HUDEP-2 (cell line): ENCODE measurements around the gene NFATC1.
"Not testable (repeated sequence)": the region's sequence is repeated elsewhere in the genome, so short reads cannot be mapped to it uniquely, and the experiment has no call there.

Experiments
- DNase-seq, 76 experiments: peaks; one replicate each; lab custom pipeline; 2025; ENCODE audit not compliant: unreplicated experiment in 76 of 76; lab: John Stamatoyannopoulos, UW

Gene NFATC1

DNA sequence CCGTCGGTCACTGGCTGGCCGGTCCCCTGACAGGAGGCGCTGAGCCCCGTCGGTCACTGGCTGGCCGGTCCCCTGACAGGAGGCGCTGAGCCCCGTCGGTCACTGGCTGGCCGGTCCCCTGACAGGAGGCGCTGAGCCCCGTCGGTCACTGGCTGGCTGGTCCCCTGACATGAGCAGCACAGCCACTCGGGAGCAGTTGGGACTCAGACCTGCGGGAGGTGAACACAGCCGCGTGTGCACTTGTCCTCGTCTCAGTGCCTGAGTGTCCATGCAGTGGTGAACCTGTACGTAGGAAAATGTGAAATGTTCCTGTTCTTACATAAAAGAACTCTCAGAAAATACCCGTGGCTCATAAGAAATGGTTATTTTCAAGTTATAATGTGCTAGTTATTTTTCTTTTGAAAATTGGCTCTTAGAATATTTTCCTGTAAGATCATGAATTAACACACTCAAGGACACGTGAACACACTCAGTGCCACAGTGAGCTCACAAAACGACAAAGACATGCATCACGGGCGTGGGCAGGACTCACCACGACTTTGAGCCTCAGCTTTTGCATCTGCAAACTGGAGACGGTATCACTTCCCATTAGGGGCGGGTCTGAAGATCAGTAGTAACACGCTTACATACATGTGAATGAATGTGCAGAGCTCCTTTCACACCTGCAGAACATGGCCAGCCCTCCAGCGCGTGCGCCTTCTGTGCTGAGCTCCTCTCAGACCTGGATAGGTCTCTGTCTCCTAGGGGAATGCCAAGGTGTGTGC lies 21.1 kb upstream of the NFATC1 start:
- no peak for DNase-seq

GRCh38 chr18:79375441-79376154 lies 20.1 kb upstream of the NFATC1 start:
- DNase-seq = no peak

- DNase-seq = not testable (repeated sequence)
Measured at GRCh38 chr18:79376661-79377060, 19.1 kb upstream of the NFATC1 start.

DNA sequence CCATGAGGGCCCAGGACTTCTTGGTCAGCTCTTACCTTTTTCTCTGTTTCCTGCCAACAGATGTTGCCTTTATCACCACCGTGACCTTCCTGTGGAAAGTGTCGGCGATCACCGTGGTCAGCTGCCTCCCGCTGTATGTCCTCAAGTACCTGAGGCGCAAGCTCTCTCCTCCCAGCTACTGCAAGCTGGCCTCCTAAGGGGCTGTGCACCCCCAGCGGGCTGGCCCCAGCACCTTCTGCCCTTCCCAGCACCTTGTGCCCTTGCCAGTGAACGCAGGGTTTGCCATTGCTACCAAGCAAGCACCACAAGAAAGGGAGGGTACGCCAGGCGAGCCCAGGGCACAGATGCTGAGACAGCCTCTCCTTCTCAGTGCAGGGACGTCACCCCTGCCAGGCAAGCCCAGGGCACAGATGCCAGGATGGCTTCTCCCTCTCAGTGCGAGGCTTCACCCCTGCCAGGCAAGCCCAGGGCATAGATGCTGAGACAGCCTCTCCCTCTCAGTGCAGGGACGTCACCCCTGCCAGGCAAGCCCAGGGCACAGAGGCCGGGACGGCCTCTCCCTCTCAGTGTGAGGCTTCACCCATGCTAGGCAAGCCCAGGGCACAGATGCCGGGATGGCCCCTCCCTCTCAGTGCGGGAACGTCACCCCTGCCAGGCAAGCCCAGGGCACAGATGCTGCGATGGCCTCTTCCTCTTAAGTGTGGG lies 18.4 kb upstream of the NFATC1 start:
- no peak for DNase-seq

GRCh38 chr18:79378536-79379250 lies 17.0 kb upstream of the NFATC1 start:
- DNase-seq = peak in 63 of 76 experiments; percentile 4 to 82 (median 54)

DNA sequence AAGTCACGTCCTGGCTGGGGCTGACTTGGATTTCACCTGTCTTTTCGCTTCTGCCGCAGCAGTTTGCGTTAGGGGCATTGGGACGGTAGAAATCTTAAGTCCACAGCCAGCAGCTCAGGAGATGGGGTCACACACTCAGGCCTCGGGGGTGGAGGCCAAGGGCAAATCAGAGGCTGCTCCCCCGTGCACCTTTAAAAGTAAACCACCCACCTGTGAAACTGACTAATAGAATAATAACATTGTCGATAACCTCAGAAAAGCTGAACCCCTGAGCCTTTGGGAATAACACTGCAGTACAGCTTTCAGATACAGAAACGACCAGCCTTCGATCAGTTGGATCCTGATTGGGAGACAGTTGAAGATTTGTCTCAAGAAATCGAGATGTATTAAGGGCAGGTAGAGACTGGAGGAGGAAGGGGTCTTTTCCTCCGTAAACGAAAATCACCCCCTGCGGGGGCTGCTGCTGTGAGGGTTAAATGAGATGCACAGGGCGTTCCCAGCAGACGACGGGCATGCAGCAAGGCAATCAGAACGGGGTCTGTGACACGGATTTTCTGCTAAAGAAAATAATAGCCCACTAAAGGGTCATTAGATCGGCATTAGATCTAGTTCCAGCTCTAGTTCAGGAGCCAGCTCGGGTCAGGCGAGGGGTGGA lies 16.4 kb upstream of the NFATC1 start:
- DNase-seq = no peak

DNA sequence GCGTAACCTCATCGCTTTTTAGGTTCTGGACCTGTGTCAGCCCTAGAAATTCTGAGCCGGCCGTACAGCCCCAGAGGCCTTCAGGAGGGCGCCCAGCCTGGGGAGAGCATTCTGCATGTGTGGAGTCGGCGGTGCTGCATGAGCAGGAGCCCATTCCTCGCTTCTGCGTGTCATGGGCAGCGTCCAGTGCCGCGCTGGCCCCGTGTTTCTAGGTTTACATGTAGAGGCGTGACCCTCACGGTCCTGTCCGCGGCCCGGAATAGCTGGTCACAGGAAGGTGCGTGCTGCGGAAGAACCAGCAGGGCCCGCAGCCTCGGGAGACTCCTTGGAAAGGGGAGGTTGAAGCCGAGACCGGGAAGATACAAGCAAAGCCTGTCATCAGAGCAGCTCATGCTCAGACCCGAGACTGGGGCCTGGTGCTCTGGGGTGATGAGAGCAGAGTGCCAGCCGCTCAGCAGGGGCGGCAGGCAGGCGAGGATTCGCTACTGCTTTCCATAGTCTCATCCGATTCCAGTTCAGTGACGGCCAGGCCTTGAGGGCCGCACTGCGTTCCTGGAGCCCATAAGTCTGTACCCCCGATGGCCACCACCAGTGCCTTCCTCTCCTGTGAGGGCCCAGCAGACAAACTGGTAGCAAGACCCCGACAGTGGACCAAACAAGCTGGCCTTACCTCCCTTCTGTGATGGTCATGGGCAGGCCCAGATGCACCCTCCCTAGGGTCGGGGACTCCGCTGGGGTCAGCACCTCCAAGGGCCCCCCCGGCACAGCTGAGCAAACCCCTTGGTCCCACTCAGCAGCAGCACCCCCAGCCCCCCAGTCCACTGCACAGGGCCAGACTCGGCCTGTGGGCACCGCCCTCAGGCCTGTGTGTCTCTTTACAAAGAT lies 15.6 kb upstream of the NFATC1 start:
- no peak for DNase-seq

DNA sequence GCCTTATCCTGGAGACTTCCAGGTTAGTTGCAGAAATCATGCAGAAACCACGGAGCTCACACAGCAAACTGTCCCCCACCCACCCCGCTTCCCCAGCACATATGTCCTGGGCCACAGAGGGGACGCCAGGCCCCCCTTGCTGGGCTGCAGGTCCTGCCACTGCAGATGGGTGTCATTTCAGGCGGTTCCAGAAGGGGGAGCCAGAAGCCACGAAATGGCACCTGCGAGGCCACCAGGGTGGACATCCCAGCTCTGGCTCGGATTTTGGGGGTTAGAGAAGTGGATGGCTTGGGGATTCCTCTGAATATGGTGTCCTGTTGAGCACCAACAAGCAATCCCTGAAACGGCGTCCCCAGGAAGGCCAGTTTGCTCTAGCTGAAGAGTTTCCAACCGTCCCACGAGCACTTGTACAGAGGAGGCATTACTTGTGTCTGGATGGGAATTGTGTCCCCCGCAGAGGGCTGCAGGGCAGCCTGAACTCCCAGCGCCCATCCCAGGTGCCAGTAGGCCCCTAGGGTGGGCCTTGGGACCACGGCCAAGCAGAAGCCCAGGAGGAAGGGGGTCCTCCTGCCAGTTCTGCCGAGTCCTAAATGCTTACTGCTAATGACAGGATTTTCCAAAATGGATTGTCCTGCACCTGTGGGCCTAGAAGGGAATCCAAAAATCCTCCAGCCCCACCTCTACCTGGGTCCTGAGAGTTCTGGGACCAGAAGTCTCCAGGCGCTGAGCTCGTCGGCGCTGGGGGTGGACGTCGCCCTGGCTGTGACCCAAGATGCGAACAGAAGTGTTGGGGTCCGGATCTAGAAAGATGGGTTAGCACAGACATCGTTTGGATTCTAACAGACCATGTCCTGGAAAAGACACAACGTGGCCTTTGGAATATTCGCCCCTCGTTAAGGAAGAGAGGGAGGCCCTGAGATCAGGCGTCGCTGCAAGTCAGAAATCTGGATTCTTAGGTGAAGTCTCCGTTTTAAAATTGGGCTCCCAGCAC lies 14.6 kb upstream of the NFATC1 start:
- DNase-seq = peak in 55 of 76 experiments; percentile 2 to 83 (median 54)

DNA sequence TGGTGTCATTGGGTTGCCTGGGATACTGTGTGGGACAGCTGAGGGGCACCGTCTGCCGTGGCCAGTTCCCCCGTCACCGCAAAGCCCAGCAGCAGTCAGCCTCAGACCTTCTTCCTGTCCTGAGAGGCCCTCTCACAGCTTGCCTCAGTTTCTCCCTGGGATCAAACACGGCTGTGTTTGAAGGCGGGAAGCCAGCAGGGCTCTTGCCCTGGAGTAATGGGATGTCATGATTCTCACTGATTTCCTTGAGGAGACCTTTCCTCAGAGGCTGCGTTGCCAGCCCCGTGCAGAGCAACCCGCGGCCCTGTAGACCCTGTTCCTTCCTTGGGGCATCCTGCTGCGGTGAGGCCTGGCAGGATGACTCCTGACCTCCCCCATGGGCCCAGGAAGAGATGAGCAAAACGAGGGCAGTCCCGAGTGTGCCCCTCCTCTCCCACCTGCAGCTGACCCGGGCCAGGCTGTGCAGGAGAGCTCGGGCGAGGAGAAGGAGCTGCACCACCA lies 13.9 kb upstream of the NFATC1 start:
- no peak for DNase-seq

DNA sequence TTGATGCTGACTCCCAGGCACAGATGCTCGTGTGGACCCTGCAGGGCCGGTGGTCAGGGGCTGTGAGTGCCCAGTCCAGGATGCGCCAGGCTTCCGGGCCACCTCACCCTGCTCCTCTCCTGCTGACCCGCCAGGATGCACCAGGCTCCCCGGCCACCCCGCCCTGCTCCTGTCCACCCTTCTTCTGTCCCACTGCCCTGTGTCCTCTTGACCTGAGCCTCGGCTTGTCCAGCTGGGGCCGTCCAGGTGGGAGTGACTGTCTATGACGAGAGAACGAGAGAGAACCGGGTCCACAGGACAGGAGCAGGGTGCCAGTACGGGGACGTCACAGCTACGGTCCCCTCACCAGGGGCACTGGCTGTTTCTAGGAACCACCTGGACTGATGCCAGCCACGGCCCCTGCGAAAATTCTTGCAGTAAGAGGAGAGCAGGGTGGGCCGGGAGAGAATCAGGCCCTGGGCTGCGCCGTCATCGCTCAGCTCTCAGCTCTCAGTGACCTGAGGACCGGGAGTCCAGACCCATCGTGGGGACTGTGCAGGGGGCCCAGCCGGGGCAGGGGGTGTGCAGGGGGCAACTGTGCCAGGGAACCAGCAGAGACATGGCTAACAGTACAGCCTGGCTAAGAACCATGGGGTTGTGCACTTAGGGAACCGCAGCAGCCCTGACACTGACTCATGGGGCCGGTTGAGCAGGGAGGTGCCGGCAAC lies 12.9 kb upstream of the NFATC1 start:
- DNase-seq = no peak

DNA sequence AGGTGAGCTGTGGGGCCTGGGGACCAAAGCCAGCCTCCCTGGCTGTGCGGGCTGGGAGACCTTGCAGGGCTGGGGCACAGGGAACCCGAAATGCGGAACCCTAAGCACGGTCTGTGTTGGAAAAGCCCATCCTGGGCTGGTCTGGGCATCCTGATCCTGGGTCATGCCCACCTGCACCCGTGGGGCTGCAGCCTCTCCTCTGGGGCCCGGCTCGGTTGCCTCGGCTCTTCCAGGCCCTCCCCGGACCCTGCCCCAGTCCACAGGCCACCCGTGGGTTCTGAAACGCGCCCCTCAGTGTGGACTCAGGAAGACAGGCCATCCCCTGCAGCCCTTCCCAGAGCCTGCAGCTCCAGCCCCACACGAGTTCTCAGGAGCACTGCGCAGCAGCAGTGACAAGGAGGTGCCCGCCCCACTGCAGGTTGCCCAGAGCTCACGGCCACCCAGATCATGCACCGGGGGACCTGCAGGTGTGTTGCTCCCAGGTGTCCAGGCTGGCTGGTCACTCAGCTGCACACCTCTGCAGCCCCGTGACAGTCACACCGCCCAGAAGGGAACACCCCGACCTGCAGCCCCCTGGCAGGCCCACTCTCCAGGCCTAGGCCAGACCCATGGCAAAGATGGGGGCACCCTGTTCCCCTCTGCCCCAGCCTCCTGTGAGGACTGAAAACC lies 12.2 kb upstream of the NFATC1 start:
- no peak for DNase-seq

GRCh38 chr18:79384151-79384807 lies 11.5 kb upstream of the NFATC1 start:
- DNase-seq = no peak

GRCh38 chr18:79384834-79385233 lies 10.9 kb upstream of the NFATC1 start:
- DNase-seq = no peak

GRCh38 chr18:79385326-79385707 lies 10.4 kb upstream of the NFATC1 start:
- DNase-seq = no peak

DNA sequence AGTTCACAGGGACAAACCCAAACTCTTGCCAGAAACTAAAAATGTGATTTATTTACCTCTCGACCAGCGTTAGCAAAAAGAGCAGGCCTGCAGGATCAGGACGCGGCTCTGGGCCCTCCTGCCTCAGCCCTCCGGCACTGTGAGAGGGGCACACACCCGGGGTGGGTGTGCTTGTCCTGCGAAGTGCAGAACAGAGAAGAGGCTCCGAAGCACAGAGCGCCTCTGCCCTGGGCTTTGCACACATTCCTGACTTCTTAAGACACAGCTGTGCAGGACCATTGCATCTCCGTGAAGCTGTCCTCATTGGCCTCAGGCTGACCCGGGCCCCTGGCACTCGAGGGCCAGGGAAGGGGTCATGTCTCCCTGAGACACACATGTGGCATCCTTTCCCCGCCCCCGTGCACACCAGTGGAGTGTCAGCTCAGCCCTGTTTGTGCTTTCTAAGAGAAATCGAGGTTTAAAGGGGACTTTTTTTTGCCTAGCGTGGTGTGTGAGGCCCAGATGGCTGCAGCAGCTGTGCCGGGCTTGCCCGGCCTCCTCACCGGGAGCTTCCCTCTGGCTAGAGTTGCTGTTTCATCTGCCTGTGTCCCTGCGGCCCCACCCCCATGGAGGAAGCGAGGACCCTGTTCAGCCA lies 9.9 kb upstream of the NFATC1 start:
- DNase-seq = no peak

DNA sequence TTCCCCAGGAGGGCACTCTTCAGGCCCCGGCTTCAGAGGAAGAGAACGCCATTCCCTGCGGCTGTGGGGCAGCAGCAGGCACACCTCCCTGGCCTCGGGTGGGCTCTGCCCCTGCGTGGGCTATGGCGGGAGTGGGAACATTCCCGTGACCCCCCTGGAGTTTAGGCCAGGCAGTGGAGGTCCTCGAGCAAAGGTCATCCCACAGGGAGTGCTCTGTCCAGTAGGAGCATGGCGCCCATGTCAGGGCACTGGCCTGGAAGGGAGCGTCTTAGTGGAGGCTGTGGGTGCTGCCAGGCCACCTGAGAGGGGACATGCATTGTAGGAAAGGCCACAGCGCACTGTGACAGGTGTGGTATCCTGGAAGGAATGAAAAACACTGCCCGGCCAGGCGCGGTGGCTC lies 9.2 kb upstream of the NFATC1 start:
- no peak for DNase-seq
